ENCODE measurements around the gene AMZ1. TPM values are rescaled to one million over a fixed set of nuclear protein-coding genes. Genes with fewer than 3 reads are reported as not detected.
A peak's percentile ranks its signal among the peaks of the same experiment; 100 is the strongest.
"Not testable (repeated sequence)": the region's sequence is repeated elsewhere in the genome, so short reads cannot be mapped to it uniquely, and the experiment has no call there.

AMZ1 gene
- total RNA-seq, 3 donors from 2014 or later (not counting 1 experiment from before 2014, with no cell fraction given), result 0.07 to 1.2 (median 0.27) TPM

DNA sequence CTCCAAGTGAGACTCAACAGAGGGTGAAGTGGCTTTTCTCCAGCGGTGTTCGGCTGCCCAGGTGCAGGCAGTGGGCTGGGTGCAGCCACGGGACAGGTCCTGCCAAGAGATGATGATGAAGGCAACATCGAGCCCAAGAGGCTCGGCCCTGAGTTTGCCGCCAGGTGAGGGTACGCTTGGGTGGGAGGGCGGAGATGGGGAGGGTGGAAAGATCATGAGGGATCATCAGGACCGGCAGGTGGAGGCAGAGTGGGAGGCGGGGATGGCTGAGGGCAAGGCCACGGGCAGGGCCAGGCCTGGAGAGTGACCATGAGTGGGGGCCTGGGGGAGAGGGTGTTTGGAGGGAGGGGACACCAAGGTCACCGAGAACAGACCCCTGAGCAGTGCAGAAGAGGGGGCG, 17.8 kb upstream of the AMZ1 start:
- Histone ChIP-seq H3K27ac (ENCODE audit: low read length) (no peak overlapping the region), H3K4me1 (ENCODE audit: control insufficient read depth, insufficient read depth, low read length) (peaks cover 7% of the 10 kb centered on the region), H3K27me3 (ENCODE audit: control insufficient read depth, insufficient read depth, low read length) (peaks cover 6% of the 10 kb centered on the region), H3K4me3 (ENCODE audit: low read length) (no peak overlapping the region), H3K36me3 (ENCODE audit: control insufficient read depth, insufficient read depth, low read length) (no peaks in the 10 kb centered on the region), H3K9me3 (ENCODE audit: control insufficient read depth, insufficient read depth, low read length) (no peaks in the 10 kb centered on the region)
- no peaks in the 10 kb centered on the region for H3K9me3 Mint-ChIP-seq
- H3K4me3 Mint-ChIP-seq, result no peak overlapping the region
- intact Hi-C loops (cut with micrococcal nuclease), result loop anchor here (5.0 kb wide), 1 partner anchor 37 kb away; no protein-coding TSS in a partner anchor
- TF ChIP-seq, protein P1, sequence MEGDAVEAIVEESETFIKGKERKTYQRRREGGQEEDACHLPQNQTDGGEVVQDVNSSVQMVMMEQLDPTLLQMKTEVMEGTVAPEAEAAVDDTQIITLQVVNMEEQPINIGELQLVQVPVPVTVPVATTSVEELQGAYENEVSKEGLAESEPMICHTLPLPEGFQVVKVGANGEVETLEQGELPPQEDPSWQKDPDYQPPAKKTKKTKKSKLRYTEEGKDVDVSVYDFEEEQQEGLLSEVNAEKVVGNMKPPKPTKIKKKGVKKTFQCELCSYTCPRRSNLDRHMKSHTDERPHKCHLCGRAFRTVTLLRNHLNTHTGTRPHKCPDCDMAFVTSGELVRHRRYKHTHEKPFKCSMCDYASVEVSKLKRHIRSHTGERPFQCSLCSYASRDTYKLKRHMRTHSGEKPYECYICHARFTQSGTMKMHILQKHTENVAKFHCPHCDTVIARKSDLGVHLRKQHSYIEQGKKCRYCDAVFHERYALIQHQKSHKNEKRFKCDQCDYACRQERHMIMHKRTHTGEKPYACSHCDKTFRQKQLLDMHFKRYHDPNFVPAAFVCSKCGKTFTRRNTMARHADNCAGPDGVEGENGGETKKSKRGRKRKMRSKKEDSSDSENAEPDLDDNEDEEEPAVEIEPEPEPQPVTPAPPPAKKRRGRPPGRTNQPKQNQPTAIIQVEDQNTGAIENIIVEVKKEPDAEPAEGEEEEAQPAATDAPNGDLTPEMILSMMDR (IDR thresholded peaks at IDR 0.05), result no peak
- H3K27ac Mint-ChIP-seq, result peak overlapping the region in 1 of 2 donors; percentile 56
- no peaks in the 10 kb centered on the region for H3K36me3 Mint-ChIP-seq
- DNase-seq (no peak), ATAC-seq (no peak)
- peaks cover 9 to 24% of the 10 kb centered on the region in 2 donors for H3K4me1 Mint-ChIP-seq
- WGBS (ENCODE audit: insufficient coverage), result 86% methylated on average over 13 of the region's 13 CpGs
- H3K27me3 Mint-ChIP-seq (ENCODE audit: low read depth in 2 of 2), result peaks cover 19 to 27% of the 10 kb centered on the region in 2 donors

DNA sequence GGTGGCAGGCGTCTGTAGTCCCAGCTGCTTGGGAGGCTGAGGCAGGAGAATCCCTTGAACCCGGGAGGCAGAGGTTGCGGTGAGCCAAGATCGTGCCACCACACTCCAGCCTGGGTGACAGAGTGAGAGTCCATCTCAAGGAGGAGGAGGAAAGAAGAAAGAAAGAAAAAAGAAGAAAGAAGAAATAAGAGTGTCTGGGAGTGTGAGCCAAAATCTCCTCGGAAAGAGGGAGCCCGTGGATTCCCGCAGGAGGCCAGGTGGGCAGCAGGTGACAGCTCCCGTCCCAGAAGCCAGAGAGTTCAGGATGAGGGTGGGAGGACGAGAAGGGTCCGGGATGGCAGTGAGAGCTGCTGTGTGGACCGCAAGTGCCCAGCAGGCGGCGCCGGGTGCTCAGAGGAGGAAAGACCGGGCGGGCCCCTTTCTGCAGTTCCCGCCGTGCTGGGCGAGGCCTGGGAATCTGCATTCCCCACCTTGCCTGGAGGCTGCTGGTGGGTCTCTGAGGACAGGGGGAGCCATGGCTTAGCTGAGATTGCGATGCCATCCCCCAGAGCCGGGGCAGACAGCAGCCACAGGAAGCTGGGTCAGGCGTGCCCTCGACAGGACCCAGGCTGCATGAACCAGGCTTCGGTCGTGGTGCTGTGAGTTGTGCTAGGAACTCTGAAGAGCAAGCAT, 17.1 kb upstream of the AMZ1 start:
- Histone ChIP-seq H3K27ac (ENCODE audit: low read length) (no peak overlapping the region), H3K4me3 (ENCODE audit: low read length) (no peak overlapping the region), H3K27me3 (ENCODE audit: control insufficient read depth, insufficient read depth, low read length) (peaks cover 6% of the 10 kb centered on the region), H3K4me1 (ENCODE audit: control insufficient read depth, insufficient read depth, low read length) (peaks cover 7% of the 10 kb centered on the region), H3K36me3 (ENCODE audit: control insufficient read depth, insufficient read depth, low read length) (no peaks in the 10 kb centered on the region), H3K9me3 (ENCODE audit: control insufficient read depth, insufficient read depth, low read length) (no peaks in the 10 kb centered on the region)
- Mint-ChIP-seq H3K27me3 (ENCODE audit: low read depth in 2 of 2) (peaks cover 19 to 27% of the 10 kb centered on the region in 2 donors), H3K9me3 (no peaks in the 10 kb centered on the region), H3K27ac (peak overlapping the region in 1 of 2 donors; percentile 56), H3K36me3 (no peaks in the 10 kb centered on the region), H3K4me1 (peaks cover 9 to 24% of the 10 kb centered on the region in 2 donors), H3K4me3 (peak overlapping the region; percentile 45)
- intact Hi-C loops (cut with micrococcal nuclease), result loop anchor here (5.0 kb wide), 1 partner anchor 36 kb away; no protein-coding TSS in a partner anchor
- 16% methylated on average over 25 of the region's 25 CpGs for WGBS (ENCODE audit: insufficient coverage)
- TF ChIP-seq, protein P1 (IDR thresholded peaks at IDR 0.05), result peak; percentile 88
- peak; percentile 57 to 82 for DNase-seq
- peak; percentile 68 to 96 (median 91) for ATAC-seq

DNA sequence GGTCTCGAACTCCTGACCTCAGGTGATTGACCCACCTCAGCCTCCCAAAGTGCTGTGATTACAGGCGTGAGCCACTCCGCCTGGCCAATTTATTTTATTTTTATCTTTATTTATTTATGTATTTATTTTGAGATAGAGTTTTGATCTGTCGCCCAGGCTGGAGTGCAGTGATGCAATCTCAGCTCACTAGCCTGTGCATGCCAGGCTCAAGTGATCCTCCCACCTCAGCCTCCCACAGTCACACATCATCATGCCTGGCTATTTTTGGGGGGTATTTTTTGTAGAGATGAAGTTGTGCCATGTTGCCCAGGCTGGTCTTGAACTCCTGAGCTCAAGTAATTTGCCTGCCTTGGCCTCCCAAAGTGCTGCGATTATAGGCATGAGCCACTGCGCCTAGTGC, 14.8 kb upstream of the AMZ1 start:
- not testable (repeated sequence) for H3K27ac ChIP-seq (ENCODE audit: low read length); H3K4me3 ChIP-seq (ENCODE audit: low read length); H3K36me3 ChIP-seq (ENCODE audit: control insufficient read depth, insufficient read depth, low read length); ATAC-seq; H3K27me3 ChIP-seq (ENCODE audit: control insufficient read depth, insufficient read depth, low read length); H3K9me3 ChIP-seq (ENCODE audit: control insufficient read depth, insufficient read depth, low read length); H3K4me1 ChIP-seq (ENCODE audit: control insufficient read depth, insufficient read depth, low read length); H3K9me3 Mint-ChIP-seq; H3K36me3 Mint-ChIP-seq; DNase-seq; H3K27ac Mint-ChIP-seq; H3K4me3 Mint-ChIP-seq
- peaks cover 19% of the 10 kb centered on the region in 2 donors for H3K27me3 Mint-ChIP-seq (ENCODE audit: low read depth in 2 of 2)
- H3K4me1 Mint-ChIP-seq, result peaks cover 9 to 16% of the 10 kb centered on the region in 2 donors
- intact Hi-C loops (cut with micrococcal nuclease), result loop anchor here (5.0 kb wide), 1 partner anchor 34 kb away; no protein-coding TSS in a partner anchor
- 100% methylated on average over 1 of the region's 6 CpGs for WGBS (ENCODE audit: insufficient coverage)

DNA sequence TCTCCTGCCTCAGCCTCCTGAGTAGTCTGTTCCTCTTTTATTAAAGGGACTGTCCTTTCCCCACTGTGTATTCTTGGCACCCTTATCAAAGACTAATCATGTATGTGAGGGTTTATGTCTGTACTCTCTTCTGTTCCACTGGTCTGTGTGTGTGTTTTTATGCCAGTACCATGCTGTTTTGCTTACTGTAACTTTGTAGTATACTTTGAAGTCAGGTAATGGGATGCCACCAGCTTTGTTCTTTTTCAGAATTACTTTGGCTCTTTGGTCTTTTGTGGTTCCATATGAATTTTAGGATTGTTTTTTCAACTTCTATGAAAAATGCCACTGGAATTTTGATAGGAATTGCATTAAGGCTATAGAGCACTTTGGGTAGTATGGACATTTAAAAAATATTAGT, 14.1 kb upstream of the AMZ1 start:
- Mint-ChIP-seq H3K36me3 (no peaks in the 10 kb centered on the region), H3K9me3 (no peaks in the 10 kb centered on the region), H3K4me1 (peaks cover 9 to 15% of the 10 kb centered on the region in 2 donors), H3K27ac (no peak overlapping the region), H3K27me3 (ENCODE audit: low read depth in 2 of 2) (peaks cover 18 to 19% of the 10 kb centered on the region in 2 donors), H3K4me3 (no peak overlapping the region)
- no peak for DNase-seq
- Histone ChIP-seq H3K9me3 (ENCODE audit: control insufficient read depth, insufficient read depth, low read length) (no peaks in the 10 kb centered on the region), H3K4me3 (ENCODE audit: low read length) (no peak overlapping the region), H3K27ac (ENCODE audit: low read length) (no peak overlapping the region), H3K36me3 (ENCODE audit: control insufficient read depth, insufficient read depth, low read length) (no peaks in the 10 kb centered on the region), H3K4me1 (ENCODE audit: control insufficient read depth, insufficient read depth, low read length) (peaks cover 7% of the 10 kb centered on the region), H3K27me3 (ENCODE audit: control insufficient read depth, insufficient read depth, low read length) (peaks cover 3% of the 10 kb centered on the region)
- ATAC-seq, result no peak
- intact Hi-C loops (cut with micrococcal nuclease), result loop anchor here (5.0 kb wide), 1 partner anchor 33 kb away; no protein-coding TSS in a partner anchor
- TF ChIP-seq, protein P1 (IDR thresholded peaks at IDR 0.05), result no peak
